Caco-2 (cell line): ENCODE results near the gene GCNT2. TPM values are rescaled to one million over a fixed set of nuclear protein-coding genes. Genes with fewer than 3 reads are reported as not detected.

Source experiments
- BruUV-seq: library from RNA; stranded (reverse); fragments of 400-500 nt; replicated peaks from 2 replicates; lab custom pipeline; 2021; lab: Mats Ljungman, UMichigan
- CTCF ChIA-PET: fragments of 300-600 bp; sonication (Branson Sonifier 250); formaldehyde crosslinking; loops from one replicate; lab custom pipeline; 2022; ENCODE audit warnings: antibody characterized with exemption; lab: Charles Lee
- POLR2A ChIA-PET: fragments of 300-600 bp; sonication (Branson Sonifier 250); formaldehyde crosslinking; loops from one replicate; lab custom pipeline; 2022; ENCODE audit warnings: antibody characterized with exemption; lab: Charles Lee
- DNase-seq, 2 experiments: peaks; one replicate each; pipeline versions ENCODE4 v3.0.0 to v3.0.0-alpha.2; 2020 to 2022
- H3K27me3 ChIP-seq: replicated peaks from 2 replicates; pipeline ENCODE4 v1.6.0; 2011; ENCODE audit warnings: low read length; ENCODE audit not compliant: control insufficient read depth, insufficient read depth
- H3K36me3 ChIP-seq: 2 replicates; pipeline ENCODE4 v1.5.1; 2011; ENCODE audit warnings: low read length; ENCODE audit not compliant: control insufficient read depth, insufficient read depth
- H3K4me1 ChIP-seq: fragments of 250-450 bp; sonication (Bioruptor Pico); 2 replicates; pipeline ENCODE4 v1.5.1; 2020; ENCODE audit warnings: mild to moderate bottlenecking
- H3K4me3 ChIP-seq: 2 replicates; pipeline ENCODE4 v1.5.1; 2011; ENCODE audit warnings: low read depth, mild to moderate bottlenecking, control low read depth, low read length
- H3K9me3 ChIP-seq: fragments of 250-450 bp; sonication (Bioruptor Pico); 2 replicates; pipeline ENCODE4 v1.5.1; 2020; ENCODE audit warnings: mild to moderate bottlenecking, moderate library complexity
- H3K27ac Mint-ChIP-seq: one replicate; pipeline ENCODE4 v1.8.0; 2022; ENCODE audit warnings: mixed read lengths; ENCODE audit not compliant: unreplicated experiment
- H3K27me3 Mint-ChIP-seq: one replicate; pipeline ENCODE4 v1.8.0; 2022; ENCODE audit warnings: mixed read lengths; ENCODE audit not compliant: insufficient read depth, unreplicated experiment
- H3K36me3 Mint-ChIP-seq: one replicate; pipeline ENCODE4 v1.8.0; 2022; ENCODE audit warnings: mild to moderate bottlenecking, mixed read lengths; ENCODE audit not compliant: insufficient read depth, unreplicated experiment
- H3K4me1 Mint-ChIP-seq: one replicate; pipeline ENCODE4 v1.8.0; 2022; ENCODE audit warnings: low read depth, mixed read lengths; ENCODE audit not compliant: unreplicated experiment
- H3K4me3 Mint-ChIP-seq: one replicate; pipeline ENCODE4 v1.8.0; 2022; ENCODE audit warnings: mild to moderate bottlenecking, moderate library complexity, mixed read lengths; ENCODE audit not compliant: unreplicated experiment
- H3K9me3 Mint-ChIP-seq: one replicate; pipeline ENCODE4 v1.8.0; 2022; ENCODE audit warnings: mixed read lengths; ENCODE audit not compliant: unreplicated experiment
- CTCF ChIP-seq, 2 experiments: fragments of 200-600 bp in 1 of 2; IDR thresholded peaks; 1 replicate in 1 of 2; 2 replicates in 1 of 2; pipeline versions ENCODE4 v1.5.1 to v1.8.0; 2011 to 2022; ENCODE audit warnings: antibody characterized with exemption in 1 of 2, control low read depth in 1 of 2, inconsistent platforms in 1 of 2, low read depth in 1 of 2, low read length in 1 of 2, mild to moderate bottlenecking in 1 of 2, moderate library complexity in 1 of 2; ENCODE audit not compliant: insufficient read depth in 1 of 2, severe bottlenecking in 1 of 2, unreplicated experiment in 1 of 2
- intact Hi-C: fragments of 100-400 bp; cut with micrococcal nuclease; formaldehyde crosslinking; loops from one replicate; pipeline ENCODE4 v1.10.0; 2022; ENCODE audit not compliant: unreplicated experiment
- total RNA-seq: library from RNA; stranded (reverse); gene quantifications from 2 replicates; pipeline ENCODE4 v1.2.3, GENCODE V29; 2022

GCNT2 gene
- total RNA-seq, 1 experiment from 2014 or later, result 70.7 TPM

GRCh38 chr6:10556992-10557391 is 35.8 kb downstream of the GCNT2 start:
- POLR2A ChIA-PET, result no interaction called here
- no TSS peak for BruUV-seq

GRCh38 chr6:10557913-10558312 is 36.8 kb downstream of the GCNT2 start:
- Mint-ChIP-seq H3K4me1 (peaks cover 12% of the 10 kb centered on the region), H3K9me3 (no peaks in the 10 kb centered on the region), H3K27ac (peak overlapping the region; percentile 14), H3K4me3 (no peak overlapping the region), H3K27me3 (no peaks in the 10 kb centered on the region), H3K36me3 (peaks cover 52% of the 10 kb centered on the region)
- intact Hi-C loops, result no loop called here
- Histone ChIP-seq H3K4me1 (0 out of 2 replicates have a peak, but pooled peaks cover under 1% of the 10 kb centered on the region), H3K9me3 (no peaks in the 10 kb centered on the region), H3K4me3 (no peak overlapping the region), H3K36me3 (peaks cover 2% of the 10 kb centered on the region; the same call in 1 of the 2 replicates), H3K27me3 (no peaks in the 10 kb centered on the region)
- POLR2A ChIA-PET, result no interaction called here
- DNase-seq, result no peak
- no peak for TF ChIP-seq CTCF (IDR thresholded peaks at IDR 0.05; ENCODE audit: insufficient read depth in 1 of 2, low read depth in 1 of 2, low read length in 1 of 2, severe bottlenecking in 1 of 2, unreplicated experiment in 1 of 2)
- BruUV-seq, result no TSS peak
- CTCF ChIA-PET, result no interaction called here

More at GRCh38 chr6:10556992-10557391, 35.8 kb downstream of the GCNT2 start:
- H3K9me3 ChIP-seq, result no peaks in the 10 kb centered on the region
- H3K4me3 Mint-ChIP-seq, result no peak overlapping the region
- H3K27me3 ChIP-seq, result no peaks in the 10 kb centered on the region
- 0 out of 2 replicates have a peak, but pooled peaks cover 6% of the 10 kb centered on the region for H3K4me1 ChIP-seq
- CTCF ChIA-PET, result no interaction called here
- H3K4me3 ChIP-seq, result no peak overlapping the region
- H3K4me1 Mint-ChIP-seq, result peaks cover 12% of the 10 kb centered on the region
- no peaks in the 10 kb centered on the region for H3K9me3 Mint-ChIP-seq
- intact Hi-C loops, result no loop called here
- peaks cover 59% of the 10 kb centered on the region for H3K36me3 Mint-ChIP-seq
- no peak overlapping the region for H3K27ac Mint-ChIP-seq
- no peaks in the 10 kb centered on the region for H3K27me3 Mint-ChIP-seq
- H3K36me3 ChIP-seq, result peaks cover 2% of the 10 kb centered on the region; the same call in 1 of the 2 replicates
- no peak for DNase-seq
- no peak for TF ChIP-seq CTCF (IDR thresholded peaks at IDR 0.05; ENCODE audit: insufficient read depth in 1 of 2, low read depth in 1 of 2, low read length in 1 of 2, severe bottlenecking in 1 of 2, unreplicated experiment in 1 of 2)

- no peaks in the 10 kb centered on the region for H3K27me3 ChIP-seq
- no peaks in the 10 kb centered on the region for H3K27me3 Mint-ChIP-seq
- no TSS peak for BruUV-seq
- ChIA-PET POLR2A (no interaction called here), CTCF (no interaction called here)
- peaks cover 50% of the 10 kb centered on the region for H3K36me3 Mint-ChIP-seq
- H3K4me1 ChIP-seq, result no peaks in the 10 kb centered on the region
- H3K9me3 Mint-ChIP-seq, result no peaks in the 10 kb centered on the region
- DNase-seq, result no peak
- TF ChIP-seq CTCF (IDR thresholded peaks at IDR 0.05; ENCODE audit: insufficient read depth in 1 of 2, low read depth in 1 of 2, low read length in 1 of 2, severe bottlenecking in 1 of 2, unreplicated experiment in 1 of 2), result no peak
- H3K4me3 Mint-ChIP-seq, result no peak overlapping the region
- no peak overlapping the region for H3K4me3 ChIP-seq
- no peak overlapping the region for H3K27ac Mint-ChIP-seq
- H3K36me3 ChIP-seq, result peaks cover 2% of the 10 kb centered on the region; the same call in 1 of the 2 replicates
- no peaks in the 10 kb centered on the region for H3K9me3 ChIP-seq
- peaks cover 12% of the 10 kb centered on the region for H3K4me1 Mint-ChIP-seq
- intact Hi-C loops, result no loop called here
Measured at GRCh38 chr6:10558565-10558964, 37.4 kb downstream of the GCNT2 start.
